ENCODE measurements around the gene EFS. TPM values are rescaled to one million over a fixed set of nuclear protein-coding genes. Genes with fewer than 3 reads are reported as not detected.

Gene EFS
- total RNA-seq: 10 to 100 TPM; 13.8 to 44.2 (median 34.6) TPM
- polyA plus RNA-seq: 10 to 100 TPM; 10.8 to 22.2 TPM
- long read RNA-seq, donor 1, partial matches to known transcripts: 14 of 19 reads
- long read RNA-seq, donor 1, other reads (novel, unspliced or antisense): 2 of 19 reads
- long read RNA-seq, donor 2, partial matches to known transcripts: 0 of 5 reads
- long read RNA-seq, donor 2, other reads (novel, unspliced or antisense): 0 of 5 reads
- long read RNA-seq, donor 3, transcript EFS-201 (6 exons, 3,118 nt): major isoform, 10 of 44 reads
- long read RNA-seq, donor 3, partial matches to known transcripts: 13 of 44 reads
- long read RNA-seq, donor 3, other reads (novel, unspliced or antisense): 19 of 44 reads

- peak within 1 kb of the TSS; percentile 98 to 99 for H3K27ac ChIP-seq
- H3K4me1 ChIP-seq (ENCODE audit: insufficient read depth): no peaks in the 10 kb centered on the region
- 1% methylated on average over 56 to 74 of the region's 74 CpGs for WGBS, 3 donors
- peak; percentile 58 to 77 (median 70) for DNase-seq
- no peaks in the 10 kb centered on the region for H3K36me3 ChIP-seq
- H3K4me3 ChIP-seq: peak within 1 kb of the TSS; percentile 44
- no peaks in the 10 kb centered on the region for H3K27me3 ChIP-seq
- peak; percentile 32 for TF ChIP-seq POLR2A (IDR thresholded peaks at IDR 0.05)
- TF ChIP-seq CTCF (IDR thresholded peaks at IDR 0.05): no peak
- intact Hi-C loops (cut with DNase I): no loop called here
- no peaks in the 10 kb centered on the region for H3K9me3 ChIP-seq
These were observed at the start of gene EFS for GRCh38 chr14:23365036-23365731. EFS (minus strand) TSS chr14:23365172; CDS start chr14:23365025, 147 bp downstream.

- WGBS, 3 donors: 49 to 53% (median 53%) methylated on average over 3 of the region's 3 CpGs
These were observed 49.3 kb upstream of the EFS start for GRCh38 chr14:23414254-23414653.

GRCh38 chr14:23413681-23414080, 48.7 kb upstream of the EFS start:
- no peak overlapping the region for H3K27ac ChIP-seq
- TF ChIP-seq POLR2A (IDR thresholded peaks at IDR 0.05): no peak
- TF ChIP-seq EP300 (IDR thresholded peaks at IDR 0.05): no peak
- no peak for TF ChIP-seq CTCF (IDR thresholded peaks at IDR 0.05)
- WGBS, 3 donors: 85 to 87% (median 86%) methylated on average over 16 of the region's 16 CpGs

More at GRCh38 chr14:23414254-23414653, 49.3 kb upstream of the EFS start:
- no peak for DNase-seq
- intact Hi-C loops (cut with DNase I): no loop called here
- Histone ChIP-seq H3K27ac (no peak overlapping the region), H3K36me3 (no peaks in the 10 kb centered on the region), H3K4me3 (no peak overlapping the region), H3K27me3 (no peaks in the 10 kb centered on the region), H3K4me1 (ENCODE audit: insufficient read depth) (no peaks in the 10 kb centered on the region), H3K9me3 (no peaks in the 10 kb centered on the region)
- TF ChIP-seq POLR2A (IDR thresholded peaks at IDR 0.05) (no peak), CTCF (IDR thresholded peaks at IDR 0.05) (no peak), EP300 (IDR thresholded peaks at IDR 0.05) (no peak)

GRCh38 chr14:23411563-23412525, 46.9 kb upstream of the EFS start:
- no peaks in the 10 kb centered on the region for H3K4me1 ChIP-seq (ENCODE audit: insufficient read depth)
- no peak overlapping the region for H3K4me3 ChIP-seq
- no peaks in the 10 kb centered on the region for H3K36me3 ChIP-seq
- TF ChIP-seq POLR2A (IDR thresholded peaks at IDR 0.05): no peak
- no peak for TF ChIP-seq CTCF (IDR thresholded peaks at IDR 0.05)
- no peak for TF ChIP-seq EP300 (IDR thresholded peaks at IDR 0.05)
- H3K27me3 ChIP-seq: no peaks in the 10 kb centered on the region
- WGBS, 3 donors: 79 to 85% (median 83%) methylated on average over 14 of the region's 14 CpGs
- no peaks in the 10 kb centered on the region for H3K9me3 ChIP-seq
- DNase-seq: no peak
- H3K27ac ChIP-seq: no peak overlapping the region
- intact Hi-C loops (cut with DNase I): no loop called here

More at GRCh38 chr14:23413681-23414080, 48.7 kb upstream of the EFS start:
- Histone ChIP-seq H3K4me3 (no peak overlapping the region), H3K9me3 (no peaks in the 10 kb centered on the region), H3K4me1 (ENCODE audit: insufficient read depth) (no peaks in the 10 kb centered on the region), H3K36me3 (no peaks in the 10 kb centered on the region), H3K27me3 (no peaks in the 10 kb centered on the region)
- intact Hi-C loops (cut with DNase I): no loop called here
- no peak for DNase-seq

Measured in ovary (tissue), 10 donors.